T47D (cell line): ENCODE measurements around the gene ATP6V1G2.
"Not testable (repeated sequence)": the region's sequence is repeated elsewhere in the genome, so short reads cannot be mapped to it uniquely, and the experiment has no call there.

Source experiments
- DNase-seq, 2 experiments: peaks; one replicate each; pipeline versions ENCODE4 v3.0.0 to v3.0.0-alpha.2; 2011 to 2012; ENCODE audit warnings: low read depth in 1 of 2, low spot score in 1 of 2
- JUND ChIP-seq: IDR thresholded peaks from 2 replicates; pipeline ENCODE4 v1.6.1; 2012; ENCODE audit warnings: low read depth
- in situ Hi-C: cut with HindIII; loops from 2 replicates; pipeline ENCODE4 v1.10.0; 2016; ENCODE audit warnings: low sequenced_read_pairs, low pct_unique_long_range_greater_than_20kb

Gene ATP6V1G2

GRCh38 chr6:31556307-31556706, 9.9 kb upstream of the ATP6V1G2 start:
- no peak for TF ChIP-seq JUND
- in situ Hi-C loops = no loop called here
- no peak for DNase-seq

- in situ Hi-C loops = not testable (repeated sequence)
- peak in 1 of 2 experiments; percentile 59 for DNase-seq
Measured at GRCh38 chr6:31551371-31551770, 5.0 kb upstream of the ATP6V1G2 start.

- DNase-seq = no peak
- in situ Hi-C loops = no loop called here
- TF ChIP-seq JUND = no peak
Measured at GRCh38 chr6:31548544-31548873, 2.1 kb upstream of the ATP6V1G2 start.

- no peak for TF ChIP-seq JUND
- DNase-seq = no peak
- in situ Hi-C loops = no loop called here
Measured at GRCh38 chr6:31547727-31548543, 1.5 kb upstream of the ATP6V1G2 start.

GRCh38 chr6:31546958-31547726, 734 bp upstream of the ATP6V1G2 start, which contains the start of gene NFKBIL1:
TSS of gene NFKBIL1 (plus strand) at chr6:31547608. CDS start at chr6:31547695, 87 bp downstream.
- DNase-seq = peak; percentile 85 to 96
- in situ Hi-C loops = no loop called here
- no peak for TF ChIP-seq JUND

- in situ Hi-C loops = no loop called here
- TF ChIP-seq JUND = no peak
- no peak for DNase-seq
Measured at GRCh38 chr6:31545291-31545690, 1.1 kb downstream of the ATP6V1G2 start.

- TF ChIP-seq JUND = no peak
- DNase-seq = no peak
- in situ Hi-C loops = no loop called here
Measured at GRCh38 chr6:31544676-31545075, 1.7 kb downstream of the ATP6V1G2 start.

GRCh38 chr6:31543639-31544038, 2.8 kb downstream of the ATP6V1G2 start:
- no peak for DNase-seq
- no peak for TF ChIP-seq JUND
- in situ Hi-C loops = no loop called here

GRCh38 chr6:31541658-31542521, 4.5 kb downstream of the ATP6V1G2 start, which contains the start of gene DDX39B:
TSS of gene DDX39B (minus strand) at chr6:31542003. CDS start at chr6:31540532, 1,471 bp downstream.
- in situ Hi-C loops = no loop called here
- no peak for TF ChIP-seq JUND
- peak; percentile 80 to 98 for DNase-seq

GRCh38 chr6:31541059-31541657, 5.2 kb downstream of the ATP6V1G2 start:
- no peak for TF ChIP-seq JUND
- in situ Hi-C loops = no loop called here
- DNase-seq = peak in 1 of 2 experiments; percentile 83

- DNase-seq = no peak
- no peak for TF ChIP-seq JUND
- in situ Hi-C loops = no loop called here
Measured at GRCh38 chr6:31540640-31541039, 5.8 kb downstream of the ATP6V1G2 start.

- in situ Hi-C loops = no loop called here
- DNase-seq = peak in 1 of 2 experiments; percentile 68
- no peak for TF ChIP-seq JUND
Measured at GRCh38 chr6:31538805-31539400, 7.5 kb downstream of the ATP6V1G2 start.
